Measurements from ENCODE around the gene CRYGB.

DNA sequence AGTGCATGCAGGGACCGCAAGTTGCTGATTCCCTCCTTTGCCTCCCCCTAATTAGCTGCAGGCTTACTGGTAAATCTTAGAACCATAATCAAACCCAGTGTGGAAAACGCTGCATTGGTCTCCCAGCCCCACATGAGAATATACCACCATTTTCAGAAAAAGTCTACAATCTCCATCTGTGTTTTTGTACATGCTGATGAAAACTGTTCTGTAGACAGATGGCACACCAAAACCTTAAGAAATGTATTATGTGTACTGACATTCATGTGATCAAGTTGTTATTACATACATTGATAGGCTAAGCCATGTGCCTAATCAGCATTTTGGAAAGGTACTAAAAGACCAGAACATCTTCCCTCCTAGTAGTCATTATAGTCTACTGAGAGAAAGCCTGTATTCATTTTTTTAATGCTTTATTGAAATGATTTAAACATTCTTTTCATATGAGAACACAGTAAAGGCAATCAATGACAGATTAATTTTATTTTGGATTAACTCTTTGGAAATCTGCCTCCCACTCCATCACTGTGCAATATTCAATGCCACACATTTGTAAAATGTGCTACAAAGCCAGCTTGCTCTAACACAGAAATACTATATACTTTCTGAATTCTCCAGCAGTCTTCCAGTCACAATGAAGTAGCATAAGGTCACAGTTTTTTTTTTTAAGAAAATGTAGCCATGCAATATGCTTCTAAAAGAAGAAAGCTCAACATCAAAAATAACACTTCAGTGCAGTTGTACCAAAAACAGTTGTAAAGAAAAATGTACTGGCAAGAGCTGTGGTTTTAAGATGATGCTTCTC lies 19.2 kb upstream of the CRYGB start:
- TF ChIP-seq, protein P1, sequence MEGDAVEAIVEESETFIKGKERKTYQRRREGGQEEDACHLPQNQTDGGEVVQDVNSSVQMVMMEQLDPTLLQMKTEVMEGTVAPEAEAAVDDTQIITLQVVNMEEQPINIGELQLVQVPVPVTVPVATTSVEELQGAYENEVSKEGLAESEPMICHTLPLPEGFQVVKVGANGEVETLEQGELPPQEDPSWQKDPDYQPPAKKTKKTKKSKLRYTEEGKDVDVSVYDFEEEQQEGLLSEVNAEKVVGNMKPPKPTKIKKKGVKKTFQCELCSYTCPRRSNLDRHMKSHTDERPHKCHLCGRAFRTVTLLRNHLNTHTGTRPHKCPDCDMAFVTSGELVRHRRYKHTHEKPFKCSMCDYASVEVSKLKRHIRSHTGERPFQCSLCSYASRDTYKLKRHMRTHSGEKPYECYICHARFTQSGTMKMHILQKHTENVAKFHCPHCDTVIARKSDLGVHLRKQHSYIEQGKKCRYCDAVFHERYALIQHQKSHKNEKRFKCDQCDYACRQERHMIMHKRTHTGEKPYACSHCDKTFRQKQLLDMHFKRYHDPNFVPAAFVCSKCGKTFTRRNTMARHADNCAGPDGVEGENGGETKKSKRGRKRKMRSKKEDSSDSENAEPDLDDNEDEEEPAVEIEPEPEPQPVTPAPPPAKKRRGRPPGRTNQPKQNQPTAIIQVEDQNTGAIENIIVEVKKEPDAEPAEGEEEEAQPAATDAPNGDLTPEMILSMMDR (conservative IDR thresholded peaks at IDR 0.05; ENCODE audit: low read length), result no peak
- no peak for TF ChIP-seq EZH2phosphoT487 (IDR thresholded peaks at IDR 0.05; ENCODE audit: borderline replicate concordance)

Data from Loucy (cell line).